Myocyte (in vitro differentiated cells): ENCODE results near the gene CTR9. TPM values are rescaled to one million over a fixed set of nuclear protein-coding genes. Genes with fewer than 3 reads are reported as not detected.
A peak's percentile ranks its signal among the peaks of the same experiment; 100 is the strongest.
"Not testable (repeated sequence)": the region's sequence is repeated elsewhere in the genome, so short reads cannot be mapped to it uniquely, and the experiment has no call there.

Experiments used
- DNase-seq: peaks from one replicate; pipeline ENCODE4 v3.0.0-alpha.2; 2012; ENCODE audit warnings: low read depth
- total RNA-seq: library from RNA; depleted of rRNA; stranded (reverse); fragments of >200 nt; gene quantifications from 2 replicates; pipeline ENCODE4 v1.2.3, GENCODE V29; 2014

Gene CTR9
- total RNA-seq, 1 donor from 2014 or later, result 15.4 TPM

DNA sequence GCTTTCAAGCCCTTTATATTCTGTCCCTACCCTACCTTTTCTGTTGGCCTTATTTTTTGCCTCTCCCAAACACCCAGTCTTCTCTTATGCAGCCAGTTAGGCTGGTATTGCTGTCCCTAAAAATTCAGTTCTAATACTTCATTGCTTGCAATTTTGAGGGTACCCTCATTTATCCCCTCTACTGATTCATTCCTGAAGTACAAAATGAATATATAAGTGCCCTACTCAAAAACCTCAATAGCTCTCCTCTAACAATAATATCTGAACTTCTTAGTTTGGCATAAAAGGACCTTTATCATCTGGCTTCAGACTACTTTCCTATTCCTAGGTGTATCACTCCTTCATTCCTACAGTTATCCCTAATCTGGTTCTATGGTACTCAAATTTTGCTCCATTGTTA, 62.9 kb downstream of the CTR9 start:
- no peak for DNase-seq

DNA sequence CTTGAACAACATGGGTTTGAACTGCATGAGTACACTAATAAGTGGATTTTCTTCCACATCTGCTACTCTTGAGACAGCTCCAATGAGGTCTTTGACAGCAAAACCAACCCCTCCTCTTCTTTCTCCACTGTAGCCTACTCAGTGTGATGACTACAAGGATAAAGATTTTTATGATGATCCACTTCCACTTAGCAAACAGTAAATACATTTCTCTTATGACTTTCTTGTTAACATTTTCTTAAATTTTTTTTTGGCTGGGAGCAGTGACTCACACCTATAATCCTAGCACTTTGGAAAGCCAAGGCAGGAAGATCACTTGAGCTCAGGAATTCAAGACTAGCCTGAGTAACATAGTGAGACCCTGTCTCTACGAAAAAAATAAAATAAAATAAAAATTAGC, 67.5 kb downstream of the CTR9 start:
- DNase-seq, result peak; percentile 65

DNA sequence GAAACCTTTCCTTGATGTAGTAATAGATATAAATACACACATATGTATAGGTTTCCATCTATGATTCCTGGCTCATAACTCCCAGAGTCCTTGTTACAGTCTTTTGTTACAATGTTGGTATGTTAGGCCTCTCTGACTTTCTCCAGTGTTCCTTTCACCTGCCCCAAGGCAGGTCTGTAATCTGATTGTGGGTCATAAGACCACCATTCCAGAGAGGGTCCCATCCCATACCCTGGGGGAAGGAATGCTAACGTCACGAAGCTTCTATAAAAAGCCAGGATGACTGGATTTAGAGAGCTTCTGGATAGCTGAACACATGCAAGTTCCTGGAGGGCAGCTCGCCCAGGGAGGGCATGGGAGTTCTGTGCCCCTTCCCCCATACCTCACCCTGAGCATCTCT, 71.4 kb downstream of the CTR9 start:
- not testable (repeated sequence) for DNase-seq

GRCh38 chr11:10823152-10823579, 72.1 kb downstream of the CTR9 start:
- no peak for DNase-seq

- DNase-seq, result no peak
Observed at GRCh38 chr11:10824888-10825287, 73.8 kb downstream of the CTR9 start.

DNA sequence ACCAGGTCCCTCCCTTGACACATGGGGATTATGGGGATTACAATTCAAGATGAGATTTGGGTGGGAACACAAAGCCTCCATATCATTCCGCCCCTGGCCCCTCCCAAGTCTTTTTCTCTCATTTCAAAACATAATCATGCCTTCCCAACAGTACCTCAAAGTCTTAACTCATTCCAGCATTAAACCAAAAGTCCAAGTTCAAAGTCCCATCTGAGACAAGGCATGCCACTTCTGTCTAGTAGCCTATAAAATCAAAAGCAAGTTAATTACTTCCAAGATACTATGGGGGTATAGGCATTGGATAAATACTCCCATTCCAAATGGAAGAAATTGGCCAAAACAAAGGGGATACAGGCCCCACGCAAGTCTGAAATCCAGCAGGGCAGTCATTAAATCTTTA, 77.4 kb downstream of the CTR9 start:
- DNase-seq, result no peak

DNA sequence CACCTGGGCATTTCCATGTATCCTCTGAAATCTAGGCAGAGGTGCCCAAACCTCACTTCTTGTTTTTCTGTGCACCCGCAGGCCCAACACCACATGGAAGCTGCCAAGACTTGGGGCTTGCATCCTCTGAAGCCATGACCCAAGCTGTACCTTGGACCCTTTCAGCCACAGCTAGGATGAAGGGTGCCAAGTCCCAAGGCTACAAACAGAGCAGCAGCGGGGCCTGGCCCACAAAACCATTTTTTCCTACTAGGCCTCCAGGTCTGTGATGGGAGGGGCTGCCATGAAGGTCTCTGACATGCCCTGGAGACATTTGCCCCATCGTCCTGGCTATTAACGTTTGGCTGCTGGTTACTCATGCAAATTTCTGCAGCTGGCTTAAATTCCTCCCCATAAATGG, 78.1 kb downstream of the CTR9 start:
- no peak for DNase-seq

Other genes starting within 250 kb of the CTR9 start
- 27.8 and 29.6 TPM in 2 replicates for gene RNF141, start 210.1 kb upstream of the CTR9 start, total RNA-seq
- not detected in 2 replicates for gene LYVE1, start 182.6 kb upstream of the CTR9 start, total RNA-seq
- gene IRAG1, start 57.5 kb upstream of the CTR9 start, total RNA-seq, result 0.56 and 0.99 TPM in 2 replicates
- 976 and 1,007 TPM in 2 replicates for gene EIF4G2, start 57.7 kb downstream of the CTR9 start, total RNA-seq
- 63.7 and 68.8 TPM in 2 replicates for gene ZBED5, start 106.8 kb downstream of the CTR9 start, total RNA-seq